Stimulated activated CD4-positive, alpha-beta T cell treated with anti-CD3 and anti-CD28 coated beads, Interleukin-4, amount 100 ng/mL, for 4 hours (primary cell): ENCODE measurements around the gene MCF2.
"Not testable (repeated sequence)": the region's sequence is repeated elsewhere in the genome, so short reads cannot be mapped to it uniquely, and the experiment has no call there.

Source experiments
- DNase-seq, 2 experiments: peaks; one replicate each; pipeline ENCODE4 v3.0.0-alpha.2; 2020

MCF2 gene

GRCh38 chrX:139708067-139708466 is at the start of gene MCF2:
Gene MCF2, minus strand, starts transcription at chrX:139708167. Its CDS starts 56,423 bp downstream, at chrX:139651744.
- DNase-seq, result no peak

- no peak for DNase-seq
These were observed 43.1 kb upstream of the MCF2 start for GRCh38 chrX:139751053-139751452.

GRCh38 chrX:139750390-139750789 is 42.4 kb upstream of the MCF2 start:
- DNase-seq, result no peak

- DNase-seq, result no peak
These were observed 31.2 kb upstream of the MCF2 start for GRCh38 chrX:139739138-139739537.

- DNase-seq, result no peak
These were observed 30.6 kb upstream of the MCF2 start for GRCh38 chrX:139738581-139738980.

GRCh38 chrX:139736151-139736550 is 28.2 kb upstream of the MCF2 start:
- DNase-seq, result no peak

GRCh38 chrX:139734996-139735395 is 27.0 kb upstream of the MCF2 start:
- no peak for DNase-seq

- no peak for DNase-seq
These were observed 17.8 kb upstream of the MCF2 start for GRCh38 chrX:139725720-139726119.

GRCh38 chrX:139724626-139725025 is 16.7 kb upstream of the MCF2 start:
- DNase-seq, result no peak

GRCh38 chrX:139720979-139721378 is 13.0 kb upstream of the MCF2 start:
- DNase-seq, result no peak

- no peak for DNase-seq
These were observed 12.2 kb upstream of the MCF2 start for GRCh38 chrX:139720136-139720535.

- DNase-seq, result no peak
These were observed 5.3 kb downstream of the MCF2 start for GRCh38 chrX:139702658-139703057.

GRCh38 chrX:139692908-139693307 is 15.1 kb downstream of the MCF2 start:
- DNase-seq, result no peak

GRCh38 chrX:139692506-139692849 is 15.5 kb downstream of the MCF2 start:
- DNase-seq, result no peak

GRCh38 chrX:139691843-139692505 is 16.0 kb downstream of the MCF2 start:
- DNase-seq, result no peak

- DNase-seq, result no peak
These were observed 16.5 kb downstream of the MCF2 start for GRCh38 chrX:139691493-139691842.

GRCh38 chrX:139685175-139685574 is 22.8 kb downstream of the MCF2 start:
- not testable (repeated sequence) for DNase-seq

GRCh38 chrX:139680356-139680755 is 27.6 kb downstream of the MCF2 start:
- no peak for DNase-seq

GRCh38 chrX:139647597-139647996 is 60.4 kb downstream of the MCF2 start:
- no peak for DNase-seq

- DNase-seq, result no peak
These were observed 65.6 kb downstream of the MCF2 start for GRCh38 chrX:139642241-139642927.

GRCh38 chrX:139640259-139640658 is 67.7 kb downstream of the MCF2 start:
- no peak for DNase-seq

- no peak for DNase-seq
These were observed 68.7 kb downstream of the MCF2 start for GRCh38 chrX:139639253-139639652.

GRCh38 chrX:139600105-139600504 is 107.9 kb downstream of the MCF2 start:
- DNase-seq, result no peak

- no peak for DNase-seq
These were observed 111.9 kb downstream of the MCF2 start for GRCh38 chrX:139596068-139596467.

GRCh38 chrX:139585613-139586012 is 122.4 kb downstream of the MCF2 start:
- DNase-seq, result no peak
